CD4-positive, alpha-beta T cell treated with Interleukin-6 at 100 ng/mL for 8 hours (primary cell): ENCODE data around the gene TRIM71.

Experiments
- DNase-seq: peaks from one replicate; pipeline ENCODE4 v3.0.0-alpha.2; 2020; ENCODE audit warnings: mixed read lengths, low spot score

TRIM71 gene

GRCh38 chr3:32866533-32866932 is 48.7 kb downstream of the TRIM71 start:
- no peak for DNase-seq

GRCh38 chr3:32867954-32868353 is 50.2 kb downstream of the TRIM71 start:
- no peak for DNase-seq

GRCh38 chr3:32868719-32869512 is 51.1 kb downstream of the TRIM71 start:
- no peak for DNase-seq

- DNase-seq: no peak
Observed at GRCh38 chr3:32869513-32870047, 51.8 kb downstream of the TRIM71 start.

DNA sequence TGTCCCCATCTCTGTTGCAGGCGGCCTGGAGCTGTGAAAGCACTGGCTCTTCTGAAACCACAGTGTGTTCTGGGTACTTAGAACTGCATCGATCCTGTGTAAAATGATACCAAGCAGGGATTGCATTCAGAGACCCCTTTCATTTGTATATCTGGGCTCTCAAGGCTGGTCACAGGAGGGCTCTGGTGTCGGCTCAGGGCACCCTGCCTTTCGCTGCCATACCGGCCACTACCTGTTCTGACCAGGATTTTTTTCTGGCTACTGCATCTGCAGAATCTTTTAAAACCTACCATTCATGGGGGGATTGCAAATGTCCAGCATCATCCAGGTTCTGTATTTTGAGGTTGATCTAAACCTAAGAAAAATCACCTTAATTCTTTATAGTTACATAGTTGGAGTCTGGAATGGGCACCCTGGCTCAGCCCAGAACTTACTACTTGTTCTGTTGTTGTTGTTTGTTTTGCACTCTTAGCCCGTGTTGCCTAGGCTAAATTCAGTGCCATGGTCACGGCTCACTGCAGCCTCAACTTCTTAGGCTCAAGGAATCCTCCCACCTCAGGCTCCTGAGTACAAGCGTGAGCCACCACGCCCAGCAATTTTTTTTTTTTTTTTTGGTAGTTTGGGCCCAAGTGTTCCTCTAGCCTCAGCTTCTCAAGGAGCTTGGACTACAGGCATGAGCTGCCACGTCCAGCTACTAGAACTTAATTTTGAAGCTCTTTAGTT is 52.7 kb downstream of the TRIM71 start:
- DNase-seq: no peak

DNA sequence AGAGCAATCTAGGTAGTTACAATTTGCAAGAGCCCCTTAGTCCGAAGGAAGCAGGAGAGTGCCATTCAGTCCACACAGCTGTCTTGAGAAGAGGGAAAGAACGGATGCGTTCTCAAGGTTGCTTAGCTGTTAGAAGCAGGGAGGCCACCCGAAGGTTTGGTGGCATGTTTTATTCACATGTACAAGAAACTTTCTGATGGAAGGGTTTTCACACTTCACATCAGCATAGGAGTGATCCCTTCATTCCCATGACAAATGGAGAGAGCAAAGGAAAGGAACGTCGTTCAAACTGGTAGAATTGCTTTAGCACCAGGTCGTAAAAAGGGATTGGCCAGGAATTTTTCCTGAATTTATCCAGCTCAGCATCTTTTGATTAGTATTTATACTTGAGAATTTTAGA is 53.5 kb downstream of the TRIM71 start:
- no peak for DNase-seq

GRCh38 chr3:32872487-32873382 is 54.9 kb downstream of the TRIM71 start:
- no peak for DNase-seq

DNA sequence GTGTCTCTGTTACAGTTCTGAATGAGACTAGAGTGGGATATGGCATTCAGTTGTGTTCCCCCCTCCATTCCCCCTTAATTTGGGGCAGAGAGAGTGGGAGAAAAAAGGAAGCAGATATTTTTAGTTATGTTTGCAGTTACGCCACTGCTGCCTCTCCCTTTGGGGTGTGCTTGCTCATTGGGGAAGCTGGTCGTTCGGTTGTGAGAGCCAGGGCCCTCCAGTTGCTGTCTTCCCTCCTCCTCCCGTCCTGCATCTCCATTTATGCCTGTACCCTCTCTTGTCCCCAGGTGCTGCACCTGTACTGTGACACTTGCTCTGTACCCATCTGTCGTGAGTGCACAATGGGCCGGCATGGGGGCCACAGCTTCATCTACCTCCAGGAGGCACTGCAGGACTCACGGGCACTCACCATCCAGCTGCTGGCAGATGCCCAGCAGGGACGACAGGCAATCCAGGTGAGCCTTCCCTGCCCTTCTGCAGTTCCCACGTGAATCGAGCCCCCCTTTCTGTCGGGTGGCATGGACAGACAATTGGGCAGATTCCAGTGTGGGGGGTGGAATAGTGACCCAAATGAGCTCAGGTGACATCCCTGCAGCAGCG is 55.8 kb downstream of the TRIM71 start:
- DNase-seq: no peak

DNA sequence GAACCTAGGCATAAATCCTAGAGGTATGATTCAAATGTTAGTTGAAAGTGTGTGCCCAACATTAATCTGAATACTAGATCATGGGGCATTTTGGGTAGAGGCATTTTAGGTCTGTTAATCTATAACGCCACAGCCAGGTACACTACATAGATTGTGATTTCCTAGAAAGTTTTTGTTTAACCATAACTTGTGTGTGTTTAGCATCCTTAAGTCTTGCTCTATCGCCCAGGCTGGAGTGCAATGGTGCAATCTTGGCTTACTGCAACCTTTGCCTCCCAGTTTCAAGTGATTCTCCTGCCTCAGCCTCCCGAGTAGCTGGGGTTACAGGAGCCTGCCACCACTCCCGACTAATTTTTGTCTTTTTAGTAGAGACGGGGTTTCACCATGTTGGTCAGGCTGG is 59.1 kb downstream of the TRIM71 start:
- DNase-seq: no peak

DNA sequence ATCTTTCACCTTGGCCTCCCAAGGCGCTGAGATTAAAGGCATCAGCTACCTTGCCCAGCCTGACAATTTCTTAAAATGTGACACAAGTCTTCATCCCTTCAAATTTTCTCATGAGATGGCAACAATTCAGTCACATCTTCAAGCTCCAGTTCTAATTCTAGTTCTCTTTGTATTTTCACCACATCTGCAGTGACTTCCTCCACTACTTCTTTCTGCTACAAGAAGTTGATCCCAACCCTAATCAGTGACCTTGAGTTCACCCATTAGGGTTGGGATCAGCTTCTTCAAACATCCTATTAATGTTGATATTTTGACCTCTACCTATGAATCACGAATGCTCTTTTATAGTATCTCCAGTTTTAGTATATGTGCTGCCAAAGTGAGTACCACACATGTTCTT is 59.8 kb downstream of the TRIM71 start:
- DNase-seq: no peak

DNA sequence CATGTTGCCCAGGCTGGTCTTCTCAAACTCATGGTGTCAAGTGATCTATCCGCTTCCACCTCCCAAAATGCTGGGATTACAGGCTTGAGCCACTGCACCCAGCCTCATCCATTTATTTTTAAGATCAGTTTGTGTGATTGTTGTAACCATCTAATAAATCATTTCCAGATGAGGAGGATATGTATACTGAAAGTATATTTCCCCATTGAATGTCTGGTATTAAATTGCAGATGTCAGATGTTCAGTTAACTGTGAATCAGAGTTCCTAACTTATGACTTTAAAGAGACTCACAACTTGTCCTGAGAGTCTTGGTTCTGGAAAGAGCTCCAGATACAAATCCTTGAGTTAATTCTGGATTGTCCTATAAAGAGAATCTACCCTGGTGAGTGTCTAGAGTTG is 62.4 kb downstream of the TRIM71 start:
- DNase-seq: no peak

DNA sequence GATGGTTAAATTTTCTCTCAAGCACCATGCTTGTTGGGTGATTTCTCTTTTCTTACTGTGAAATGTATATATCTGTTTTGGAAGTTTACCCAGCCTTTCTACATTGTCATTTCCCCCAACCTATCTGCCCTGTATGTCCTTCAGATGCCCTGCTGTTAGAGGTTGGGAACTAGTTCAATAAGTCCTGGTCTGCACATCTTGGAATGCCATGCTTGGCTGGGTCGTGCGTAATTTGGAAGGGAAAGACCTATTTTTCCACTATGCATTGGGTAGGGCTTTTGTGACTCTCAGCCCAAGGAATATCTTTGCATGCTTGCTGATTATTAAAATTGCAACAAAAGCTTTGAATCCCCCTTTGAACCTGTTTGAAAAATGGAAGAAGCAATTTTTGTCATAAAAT is 63.8 kb downstream of the TRIM71 start:
- no peak for DNase-seq

DNA sequence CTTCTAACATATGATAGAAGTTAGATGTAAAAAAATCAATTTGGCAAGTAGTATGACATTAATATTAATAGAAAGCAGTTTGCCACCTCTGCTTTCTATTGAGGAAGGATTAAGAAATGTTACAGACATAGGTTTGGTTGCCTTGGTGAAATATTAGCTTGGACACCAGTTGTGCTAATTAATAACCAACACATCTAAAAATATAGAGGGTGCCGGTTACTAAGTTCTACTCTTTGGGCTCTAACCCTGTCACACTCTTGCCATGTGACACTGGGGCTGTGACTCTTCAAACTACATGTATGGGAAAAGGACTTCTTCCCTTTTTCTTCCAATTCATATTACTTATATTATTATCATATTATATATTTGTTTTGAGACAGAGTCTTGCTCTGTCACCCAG is 64.4 kb downstream of the TRIM71 start:
- DNase-seq: no peak

GRCh38 chr3:32882603-32883025 is 64.8 kb downstream of the TRIM71 start:
- no peak for DNase-seq

DNA sequence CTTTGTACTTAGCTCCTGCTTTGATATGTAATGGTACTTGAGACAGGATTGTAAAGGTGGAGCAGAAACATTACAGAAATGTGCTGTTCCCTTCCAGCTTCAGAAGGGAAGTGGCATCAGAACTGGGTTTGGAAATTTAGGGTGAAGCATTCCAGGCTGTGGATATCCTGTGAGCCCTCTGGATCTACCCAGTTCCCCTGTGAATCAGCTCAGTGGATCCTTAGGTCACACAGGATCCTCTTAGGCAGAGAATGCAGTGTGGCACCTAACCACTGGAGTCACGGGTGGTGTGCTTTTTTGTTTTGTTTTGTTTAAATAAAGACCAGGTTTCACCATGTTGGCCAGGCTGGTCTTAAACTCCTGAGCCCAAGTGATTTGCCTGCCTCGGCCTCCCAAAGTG is 66.0 kb downstream of the TRIM71 start:
- DNase-seq: no peak

DNA sequence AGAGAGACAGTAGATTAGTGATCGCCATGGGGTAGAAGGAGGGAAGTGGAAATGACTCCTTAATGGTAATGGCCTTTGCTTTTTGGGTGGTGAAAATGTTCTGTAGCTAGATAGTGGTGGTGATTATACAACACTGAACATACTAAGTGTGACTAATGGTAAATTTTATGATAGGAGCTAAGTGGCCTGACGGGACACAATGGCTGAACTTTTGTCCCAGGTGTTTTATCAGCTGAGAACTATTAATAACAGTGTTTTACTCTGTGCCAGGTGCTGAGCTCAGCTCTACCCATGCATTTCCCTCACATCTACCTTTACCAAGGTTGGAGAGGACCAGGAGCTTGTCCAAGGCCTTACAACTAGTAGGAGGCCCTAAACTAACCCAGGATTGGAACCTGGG is 66.8 kb downstream of the TRIM71 start:
- no peak for DNase-seq

GRCh38 chr3:32885283-32885901 is 67.6 kb downstream of the TRIM71 start:
- DNase-seq: no peak

- DNase-seq: no peak
Observed at GRCh38 chr3:32886296-32886695, 68.5 kb downstream of the TRIM71 start.

DNA sequence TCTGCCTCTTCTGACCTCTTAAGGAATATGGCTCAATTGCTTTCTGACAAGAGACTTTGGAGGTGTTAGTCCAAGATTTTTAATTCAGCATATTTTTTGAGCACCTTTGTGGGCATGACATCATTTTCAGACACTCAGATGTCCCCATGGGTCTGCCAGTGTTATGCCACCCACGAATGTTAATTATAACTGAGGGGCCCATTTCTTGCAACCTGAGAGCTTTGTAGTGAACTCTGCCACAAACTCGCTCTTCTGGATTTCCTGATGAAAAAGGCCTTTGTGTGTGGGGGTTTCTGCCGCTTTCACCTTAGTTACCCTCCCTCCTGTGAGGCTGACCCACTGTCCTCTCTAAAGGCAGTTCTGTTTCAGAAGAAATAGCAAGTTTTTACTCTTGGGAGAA is 69.1 kb downstream of the TRIM71 start:
- no peak for DNase-seq

- no peak for DNase-seq
Observed at GRCh38 chr3:32888739-32889138, 70.9 kb downstream of the TRIM71 start.
